HepG2 (cell line): ENCODE measurements around the gene SLC16A3. TPM values are rescaled to one million over a fixed set of nuclear protein-coding genes. Genes with fewer than 3 reads are reported as not detected.
A peak's percentile ranks its signal among the peaks of the same experiment; 100 is the strongest.

Experiments
- BRF2 ChIP-seq: sonication (generic); formaldehyde crosslinking; IDR thresholded peaks from 2 replicates; pipeline ENCODE4 v1.8.1; 2022; ENCODE audit warnings: mild to moderate bottlenecking, missing genetic modification reagents
- FOXA1 ChIP-seq, 2 experiments: fragments of 450-650 bp in 1 of 2; sonication (generic) in 1 of 2; formaldehyde crosslinking in 1 of 2; IDR thresholded peaks; 2 replicates each; pipeline versions ENCODE4 v1.4.0 to v1.6.1; 2016 to 2020; ENCODE audit warnings: missing genetic modification reagents in 1 of 2
- HBP1 ChIP-seq: IDR thresholded peaks from 2 replicates; pipeline ENCODE4 v1.6.1; 2016; ENCODE audit warnings: low read depth, control low read depth
- KLF13 ChIP-seq: sonication (generic); formaldehyde crosslinking; IDR thresholded peaks from 2 replicates; pipeline ENCODE4 v1.4.0; 2020; ENCODE audit warnings: mild to moderate bottlenecking, missing genetic modification reagents
- KLF15 ChIP-seq: sonication (generic); formaldehyde crosslinking; IDR thresholded peaks from 2 replicates; pipeline ENCODE4 v1.8.1; 2023; ENCODE audit warnings: borderline replicate concordance, mild to moderate bottlenecking, inconsistent platforms, missing genetic modification reagents, mixed read lengths
- SIN3A ChIP-seq: IDR thresholded peaks from 2 replicates; pipeline ENCODE4 v1.6.1; 2011; ENCODE audit warnings: low read depth, mild to moderate bottlenecking, control low read depth, low read length, borderline replicate concordance
- SNAPC2 ChIP-seq: sonication (generic); formaldehyde crosslinking; IDR thresholded peaks from 2 replicates; pipeline ENCODE4 v1.8.1; 2022; ENCODE audit warnings: mild to moderate bottlenecking, missing genetic modification reagents
- TCF7 ChIP-seq: sonication (generic); IDR thresholded peaks from 2 replicates; pipeline ENCODE4 v1.6.1; 2016; ENCODE audit warnings: antibody characterized with exemption, low read depth
- TSC22D2 ChIP-seq: sonication (generic); formaldehyde crosslinking; IDR thresholded peaks from 2 replicates; pipeline ENCODE4 v1.5.1; 2020; ENCODE audit warnings: missing genetic modification reagents, mild to moderate bottlenecking, borderline replicate concordance
- U2AF1 ChIP-seq: fragments of 200-400 bp; formaldehyde crosslinking; optimal IDR thresholded peaks from 2 replicates; pipeline ENCODE3; 2017; ENCODE audit warnings: mild to moderate bottlenecking, low read depth, low read length
- WIZ ChIP-seq: sonication (generic); formaldehyde crosslinking; IDR thresholded peaks from 2 replicates; pipeline ENCODE4 v1.5.1; 2020; ENCODE audit warnings: mild to moderate bottlenecking, missing genetic modification reagents
- ZBTB4 ChIP-seq: sonication (generic); formaldehyde crosslinking; IDR thresholded peaks from 2 replicates; pipeline ENCODE4 v1.4.0; 2020; ENCODE audit warnings: missing genetic modification reagents, mild to moderate bottlenecking, borderline replicate concordance
- ZBTB44 ChIP-seq: sonication (generic); formaldehyde crosslinking; IDR thresholded peaks from 2 replicates; pipeline ENCODE4 v1.4.0; 2020; ENCODE audit warnings: missing genetic modification reagents
- ZFP62 ChIP-seq: sonication (generic); formaldehyde crosslinking; IDR thresholded peaks from 2 replicates; pipeline ENCODE4 v1.4.0; 2020; ENCODE audit warnings: missing genetic modification reagents
- ZNF232 ChIP-seq: sonication (generic); formaldehyde crosslinking; IDR thresholded peaks from 2 replicates; pipeline ENCODE4 v1.4.0; 2020; ENCODE audit warnings: missing genetic modification reagents, borderline replicate concordance
- ZNF329 ChIP-seq: sonication (generic); formaldehyde crosslinking; IDR thresholded peaks from 2 replicates; pipeline ENCODE4 v1.9.0; 2021; ENCODE audit warnings: low read depth, mild to moderate bottlenecking, missing genetic modification reagents
- ZNF589 ChIP-seq: sonication (generic); formaldehyde crosslinking; conservative IDR thresholded peaks from 2 replicates; pipeline ENCODE4 v1.8.0; 2022; ENCODE audit warnings: mild to moderate bottlenecking, moderate library complexity, missing genetic modification reagents
- ZNF784 ChIP-seq: sonication (generic); formaldehyde crosslinking; IDR thresholded peaks from 2 replicates; pipeline ENCODE4 v1.5.1; 2020; ENCODE audit warnings: missing genetic modification reagents, mild to moderate bottlenecking, borderline replicate concordance
- ZSCAN31 ChIP-seq: sonication (generic); formaldehyde crosslinking; IDR thresholded peaks from 2 replicates; pipeline ENCODE4 v1.5.0; 2020; ENCODE audit warnings: low read depth, mild to moderate bottlenecking, missing genetic modification reagents
- polyA plus RNA-seq, 8 experiments: library from polyadenylated mRNA; depleted of rRNA in 3 of 8; stranded (reverse) in 7 of 8; unstranded in 1 of 8; fragments of >200 nt; fragmentation: Illumina TruSeq in 4 of 8; extraction: Trizol in 4 of 8; gene quantifications; 2 replicates each; pipeline versions ENCODE4 v1.2.1 to v1.2.3, GENCODE V29; 2011 to 2016; ENCODE audit warnings: low read depth in 4 of 8, missing spikeins in 1 of 8, mixed read lengths in 1 of 8; ENCODE audit not compliant: insufficient read depth in 1 of 8
- total RNA-seq, 5 experiments: library from RNA; depleted of rRNA; stranded (reverse); fragments of >200 nt; fragmentation: Illumina TruSeq; extraction: Trizol; gene quantifications; 2 replicates each; pipeline ENCODE4 v1.2.3, GENCODE V29; 2016; ENCODE audit warnings: low read depth in 1 of 5

Gene SLC16A3
- total and polyA plus RNA-seq, 2 of the 13 experiments (the other 11 are each of a cell fraction or from before 2014, with no cell fraction given), result 242 to 349 TPM

- TF ChIP-seq ZBTB4 (CRISPR knock-in tag) (peak; percentile 97), ZNF329 (CRISPR knock-in tag) (peak; percentile 84; the same call in 1 of the 2 replicates), ZFP62 (CRISPR knock-in tag) (no peak), ZNF232 (CRISPR knock-in tag) (no peak), ZBTB44 (CRISPR knock-in tag) (peak; percentile 21; the same call in 1 of the 2 replicates), HBP1 (peak; percentile 93), SIN3A (peak; percentile 59; the same call in 1 of the 2 replicates), SNAPC2 (CRISPR knock-in tag) (peak; percentile 68; the same call in 1 of the 2 replicates), FOXA1 (IDR thresholded peaks at IDR 0.05) (no peak), FOXA1 (CRISPR knock-in tag; IDR thresholded peaks at IDR 0.05) (peak; percentile 64; the same call in 1 of the 2 replicates), ZNF589 (CRISPR knock-in tag) (peak; percentile 97), U2AF1 (no peak), KLF13 (CRISPR knock-in tag) (no peak; the same call in 1 of the 2 replicates), TCF7 (peak; percentile 23; the same call in 1 of the 2 replicates), ZNF784 (CRISPR knock-in tag) (no peak), KLF15 (CRISPR knock-in tag) (no peak), TSC22D2 (CRISPR knock-in tag) (no peak), BRF2 (CRISPR knock-in tag) (no peak), WIZ (CRISPR knock-in tag) (no peak; the same call in 1 of the 2 replicates), ZSCAN31 (CRISPR knock-in tag) (peak; percentile 76; the same call in 1 of the 2 replicates)
Observed at GRCh38 chr17:82287868-82288801, 59.3 kb downstream of the SLC16A3 start (continued).
